Left renal pelvis (tissue), 4 donors: ENCODE measurements around the gene MAMDC4. TPM values are rescaled to one million over a fixed set of nuclear protein-coding genes. Genes with fewer than 3 reads are reported as not detected.

Source experiments
- DNase-seq, 4 donors: peaks; one replicate each; pipeline ENCODE4 v3.0.0-alpha.2; 2013; ENCODE audit warnings: low read depth in 4 of 4, low spot score in 3 of 4
- polyA plus RNA-seq, 4 donors: library from polyadenylated mRNA; unstranded; fragments of 120-200 nt; gene quantifications; one replicate each; pipeline ENCODE4 v1.2.1, GENCODE V29; 2013; ENCODE audit not compliant: insufficient read length in 4 of 4

MAMDC4 gene
- polyA plus RNA-seq, 4 donors, result 4.7 to 11.6 (median 6.3) TPM

DNA sequence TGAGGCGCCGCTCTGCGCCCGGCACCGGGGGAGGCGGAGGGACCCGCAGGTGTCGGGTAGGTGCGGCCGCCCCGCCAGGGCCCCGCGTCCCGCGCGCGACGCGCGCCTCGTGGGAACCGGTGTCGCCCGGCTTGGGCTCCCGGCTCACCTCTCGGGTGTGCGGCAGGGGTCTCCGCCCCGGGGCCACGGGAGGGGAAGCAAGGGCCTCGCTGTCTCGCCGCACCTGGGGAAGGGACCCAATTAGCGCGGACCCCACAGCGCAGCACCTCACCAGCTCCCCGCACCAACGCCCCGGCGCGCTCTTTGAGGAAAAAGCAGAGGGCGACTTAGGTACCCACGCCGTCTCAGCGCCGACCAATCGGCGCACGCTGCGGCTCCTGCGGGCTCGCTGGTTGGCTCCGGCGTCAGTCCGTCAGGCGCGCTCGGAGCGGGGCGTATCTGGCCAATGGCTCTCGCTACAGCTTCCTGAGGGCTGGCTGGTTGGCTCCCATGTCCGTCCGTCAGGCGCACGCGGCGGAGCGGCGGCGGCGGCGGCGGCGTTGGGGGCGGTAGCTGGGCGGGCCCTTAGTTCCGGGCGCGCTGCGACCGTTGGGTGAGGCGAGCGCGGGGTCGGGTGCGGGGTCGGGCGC, 33.9 kb downstream of the MAMDC4 start, which contains the start of gene TRAF2:
Gene TRAF2, plus strand, starts transcription at position 567 of the 629 bp plus-strand sequence. CDS start 12,225 bp downstream, outside the sequence.
- peak; percentile 93 to 96 (median 96) for DNase-seq

DNA sequence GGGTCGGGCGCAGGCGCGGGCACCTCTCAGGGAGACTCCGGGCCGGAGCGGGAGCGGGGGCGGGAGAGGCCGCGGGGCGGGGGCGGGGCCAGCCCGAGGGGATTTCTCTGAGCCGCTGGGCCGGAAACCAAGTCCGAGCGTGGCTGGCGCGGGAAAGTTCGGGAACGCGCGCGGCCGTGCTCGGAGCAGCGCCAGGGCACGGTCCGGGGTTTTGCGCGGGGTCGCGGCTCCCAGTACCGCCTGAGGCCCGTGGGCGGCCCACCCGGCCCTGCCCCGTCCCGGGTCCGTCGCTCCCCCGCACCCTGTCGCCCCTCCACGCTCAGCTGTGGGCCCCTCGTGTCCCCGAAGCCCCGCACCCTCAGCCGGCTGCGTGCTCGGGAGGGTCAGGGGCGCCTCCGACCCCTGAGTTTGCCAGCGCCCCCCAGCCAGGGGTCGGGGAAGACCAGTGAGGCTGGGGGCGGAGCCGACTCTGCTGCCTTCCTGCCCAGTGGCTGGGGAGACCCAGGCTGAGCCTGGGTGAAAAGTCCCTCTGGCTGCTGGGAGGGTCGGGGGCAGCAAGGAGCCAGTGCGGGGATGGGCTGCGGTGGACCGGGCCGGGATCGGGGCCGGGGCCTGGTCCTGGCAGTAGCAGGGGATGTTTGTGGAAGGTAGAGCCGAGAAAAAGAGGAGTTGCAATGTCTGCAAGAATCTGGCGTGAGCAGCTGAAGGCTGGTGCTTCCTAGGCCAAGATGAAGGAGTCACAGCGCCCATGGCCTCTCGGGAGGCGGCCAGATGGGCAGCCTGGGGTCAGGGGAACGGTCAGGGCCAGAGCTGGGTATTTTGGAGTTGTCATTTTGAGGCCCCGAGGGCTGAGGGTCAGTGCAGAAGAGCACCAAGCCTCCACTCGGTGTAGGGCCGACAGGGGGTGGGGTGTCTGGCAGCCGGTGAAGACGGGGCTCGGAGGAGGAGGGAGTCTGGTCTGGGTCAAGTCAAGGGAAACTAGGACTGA, 34.8 kb downstream of the MAMDC4 start:
- no peak for DNase-seq

DNA sequence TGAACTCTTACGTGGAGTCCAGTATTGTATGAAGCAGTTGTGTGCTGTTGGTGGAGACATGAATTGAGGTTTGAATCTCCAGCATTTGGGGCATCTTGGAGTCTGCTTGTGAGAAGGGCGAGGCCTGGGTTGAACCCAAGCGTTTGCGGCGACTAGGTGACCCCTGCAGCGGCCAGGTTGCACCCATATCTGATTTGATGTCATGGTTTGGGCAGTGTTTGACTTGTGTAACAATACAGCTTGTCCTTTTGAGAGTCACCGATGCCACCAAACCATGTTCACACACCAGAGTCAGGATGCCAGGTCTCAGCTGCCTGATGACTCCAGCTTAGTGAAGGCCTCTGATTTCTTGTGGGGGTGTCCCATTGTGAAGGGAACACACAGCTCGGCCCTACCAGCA, 36.3 kb downstream of the MAMDC4 start:
- DNase-seq, result no peak

DNA sequence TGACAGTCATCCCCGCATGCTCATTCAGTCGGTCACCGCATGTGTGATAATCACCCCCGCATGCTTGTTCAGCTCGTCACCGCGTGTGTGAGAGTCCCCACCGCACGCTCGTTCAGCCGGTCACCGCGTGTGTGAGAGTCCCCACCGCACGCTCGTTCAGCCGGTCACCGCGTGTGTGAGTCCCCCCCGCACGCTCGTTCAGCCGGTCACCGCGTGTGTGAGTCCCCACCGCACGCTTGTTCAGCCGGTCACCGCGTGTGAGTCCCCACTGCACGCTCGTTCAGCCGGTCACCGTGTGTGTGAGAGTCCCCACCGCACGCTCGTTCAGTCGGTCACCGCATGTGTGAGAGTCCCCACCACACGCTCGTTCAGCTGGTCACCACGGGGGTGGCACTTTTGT, 37.7 kb downstream of the MAMDC4 start:
- no peak for DNase-seq

DNA sequence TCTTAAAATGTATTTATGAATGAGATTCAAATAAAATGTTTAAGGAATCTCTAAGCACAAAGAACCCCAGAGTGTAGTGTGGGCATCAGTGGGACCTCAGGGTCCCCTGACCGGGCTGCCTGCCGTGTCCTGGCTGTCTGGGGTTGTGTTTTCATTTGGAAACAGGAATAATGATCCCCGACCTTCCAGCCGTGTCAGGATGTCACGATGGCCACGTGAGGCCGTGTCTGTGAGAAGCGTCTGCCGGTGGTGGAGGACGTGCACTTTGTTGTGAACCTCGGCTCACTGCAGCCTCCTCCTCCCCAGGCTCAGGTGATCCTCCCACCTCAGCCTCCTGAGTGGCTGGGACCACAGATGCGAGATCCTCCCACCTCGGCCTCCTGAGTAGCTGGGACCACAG, 38.5 kb downstream of the MAMDC4 start:
- DNase-seq, result no peak

DNA sequence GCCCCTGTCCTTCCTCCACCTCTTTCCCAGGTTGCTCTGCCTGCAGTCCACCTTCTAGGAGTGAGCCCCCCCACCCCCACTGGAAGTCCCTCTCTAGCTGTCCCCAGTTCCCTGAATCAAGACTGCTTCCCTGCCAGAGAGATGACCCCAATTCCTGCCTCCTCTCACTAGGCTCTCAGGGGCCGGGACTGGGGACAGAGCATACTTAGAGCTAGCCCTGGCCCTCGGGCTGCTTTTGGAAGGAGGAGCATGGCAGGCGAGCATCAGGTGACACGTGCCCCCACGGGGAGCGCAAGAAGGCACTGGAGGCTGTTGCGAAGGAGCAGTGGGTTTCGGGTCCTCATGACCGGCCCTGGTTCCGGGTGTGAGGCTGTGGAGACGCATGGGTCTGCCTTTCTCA, 43.9 kb downstream of the MAMDC4 start:
- DNase-seq, result no peak

DNA sequence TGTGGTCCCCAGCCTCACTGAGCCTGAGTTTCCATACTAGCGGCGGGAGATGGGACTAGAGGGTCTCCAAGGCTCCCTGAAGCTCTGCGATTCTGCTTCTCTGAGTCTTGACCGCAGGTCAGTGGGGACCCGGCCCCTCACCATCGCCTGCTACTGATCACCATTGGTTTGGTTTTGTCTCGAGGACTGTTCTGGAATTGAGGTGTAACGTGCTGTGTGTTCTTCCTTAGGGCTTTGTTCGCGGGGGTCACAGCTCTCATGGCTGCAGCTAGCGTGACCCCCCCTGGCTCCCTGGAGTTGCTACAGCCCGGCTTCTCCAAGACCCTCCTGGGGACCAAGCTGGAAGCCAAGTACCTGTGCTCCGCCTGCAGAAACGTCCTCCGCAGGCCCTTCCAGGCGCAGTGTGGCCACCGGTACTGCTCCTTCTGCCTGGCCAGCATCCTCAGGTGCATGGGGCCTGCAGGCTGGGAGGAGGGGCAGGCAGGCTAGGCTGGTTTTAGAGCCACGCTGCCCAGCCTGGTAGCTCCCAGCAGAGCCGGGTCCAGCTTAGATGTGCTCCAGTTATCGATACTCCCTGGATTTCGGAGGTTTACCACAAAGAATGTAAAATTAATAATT, 46.4 kb downstream of the MAMDC4 start:
- no peak for DNase-seq

DNA sequence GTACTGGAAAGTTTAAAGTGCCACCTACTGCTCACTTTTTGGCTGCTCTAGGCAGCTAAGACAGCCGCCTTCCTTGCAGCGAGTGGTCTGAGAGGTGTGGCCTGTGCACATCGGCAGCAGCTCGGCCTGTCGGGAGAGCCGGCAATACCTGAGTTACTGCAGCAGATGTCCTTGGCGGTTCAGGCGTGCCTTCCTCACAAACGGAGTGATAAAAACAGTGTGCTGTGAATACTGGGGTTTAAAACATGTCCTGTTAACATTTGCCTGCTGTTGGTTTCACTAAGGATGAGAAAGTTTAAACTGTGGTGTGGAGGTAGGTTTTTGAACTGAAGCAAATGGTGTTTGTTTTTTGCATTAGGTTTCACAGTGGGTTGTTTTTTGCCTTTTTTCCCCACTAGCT, 47.0 kb downstream of the MAMDC4 start:
- DNase-seq, result no peak

DNA sequence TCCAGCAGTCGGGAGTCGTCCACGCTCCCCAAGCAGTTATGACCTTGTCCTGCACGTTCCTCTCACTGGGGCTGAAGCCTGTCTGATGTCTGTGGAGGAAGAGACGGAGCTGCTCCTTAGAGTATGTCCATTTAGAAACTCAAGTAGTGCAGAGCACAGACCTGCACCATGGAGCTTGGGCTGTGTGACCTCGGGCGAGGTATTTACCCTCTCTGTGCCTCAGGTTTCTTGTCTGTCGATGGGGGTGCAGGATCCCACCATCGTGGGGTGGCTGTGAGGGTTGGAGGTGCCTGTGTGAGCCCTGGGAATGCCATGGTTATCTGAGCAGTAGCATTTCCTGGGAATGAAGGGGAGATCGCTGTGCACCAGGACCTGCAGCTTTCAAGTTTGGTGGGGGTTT, 48.4 kb downstream of the MAMDC4 start:
- no peak for DNase-seq

DNA sequence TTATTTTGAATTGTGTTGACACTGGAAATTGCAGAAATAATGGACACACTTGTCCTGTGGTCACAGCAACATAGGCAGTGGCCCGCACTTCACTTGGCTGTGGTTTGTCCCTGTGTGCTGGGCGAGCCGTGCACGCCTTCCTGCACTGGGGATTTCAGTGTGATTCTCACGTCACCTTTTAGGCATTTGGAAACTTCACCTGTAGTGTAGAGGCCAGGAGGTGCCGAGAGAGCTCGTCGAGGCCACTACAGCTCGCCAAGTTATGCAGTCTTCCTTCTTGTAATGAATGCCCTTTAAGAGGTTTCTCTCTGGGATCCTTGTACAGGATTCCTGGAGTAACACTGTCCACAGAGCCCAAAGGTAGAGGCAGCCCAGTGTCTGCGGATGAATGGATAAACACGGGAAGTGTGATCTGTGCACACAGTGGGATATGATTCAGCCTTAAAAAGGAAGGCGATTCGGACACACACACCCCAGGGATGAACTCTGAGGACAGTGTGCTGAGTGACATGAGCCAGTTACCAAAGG, 48.9 kb downstream of the MAMDC4 start:
- DNase-seq, result no peak

DNA sequence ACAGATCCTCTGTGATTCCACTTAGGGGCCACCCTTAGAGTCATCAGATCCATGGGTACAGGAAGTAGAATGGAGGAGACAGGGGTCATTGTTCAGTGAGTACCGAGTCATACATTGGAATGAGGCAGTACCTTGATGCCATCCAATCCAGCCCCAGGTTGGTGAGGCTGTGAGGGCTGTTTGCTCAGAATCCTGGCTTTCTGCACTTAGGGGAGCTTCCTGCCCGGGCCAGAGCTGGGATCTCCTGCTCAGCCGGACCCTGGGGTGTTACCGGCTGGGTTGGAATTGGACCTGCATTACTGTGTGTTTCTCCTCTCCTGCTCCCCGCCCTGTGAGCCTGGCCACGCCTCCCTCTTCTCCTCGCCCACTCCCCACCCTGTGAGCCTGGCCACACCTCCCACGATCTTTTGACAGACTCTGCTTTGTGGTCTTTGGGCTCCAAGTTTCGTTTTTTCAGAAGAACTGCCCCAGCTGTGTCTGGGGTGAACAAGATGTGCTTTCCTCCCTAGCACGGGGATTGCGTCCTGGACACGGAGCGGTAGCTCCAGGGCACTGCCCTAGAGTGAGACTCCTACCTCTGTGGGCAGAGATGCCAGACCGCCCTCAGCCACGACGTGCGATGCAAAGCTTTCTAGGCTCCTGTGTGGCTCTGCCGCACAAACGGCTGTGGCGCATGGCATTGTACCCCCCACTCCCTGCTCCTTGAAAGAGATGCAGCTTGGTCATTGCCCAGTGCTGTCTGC, 49.5 kb downstream of the MAMDC4 start:
- no peak for DNase-seq

DNA sequence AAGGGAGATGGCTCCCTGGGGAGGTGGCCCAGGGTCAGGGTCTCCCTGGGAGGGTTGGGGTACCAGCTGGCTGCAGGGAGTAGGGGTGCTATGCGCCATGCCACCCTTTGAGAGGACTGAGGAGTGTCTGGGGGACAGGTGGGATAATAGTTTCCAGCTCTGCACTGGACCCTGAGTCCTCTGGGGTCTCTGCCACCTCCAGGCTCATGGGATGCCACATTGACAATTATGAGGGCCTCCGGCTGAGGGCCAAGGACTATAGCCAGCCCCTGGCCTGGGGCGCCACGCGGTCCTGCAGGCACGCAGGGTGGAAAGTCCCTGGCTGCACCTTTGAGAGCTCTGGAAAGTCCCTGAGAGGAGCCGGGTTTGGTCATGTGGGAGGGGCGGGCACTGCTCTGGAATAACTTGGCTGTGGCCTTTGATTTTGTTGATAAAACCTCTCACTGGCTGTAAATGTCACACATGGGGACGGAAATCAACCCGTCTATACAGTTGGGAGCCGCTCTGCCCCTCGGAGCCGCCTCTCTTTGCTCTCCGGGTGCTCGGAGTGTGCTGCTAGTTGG, 50.2 kb downstream of the MAMDC4 start:
- no peak for DNase-seq

DNA sequence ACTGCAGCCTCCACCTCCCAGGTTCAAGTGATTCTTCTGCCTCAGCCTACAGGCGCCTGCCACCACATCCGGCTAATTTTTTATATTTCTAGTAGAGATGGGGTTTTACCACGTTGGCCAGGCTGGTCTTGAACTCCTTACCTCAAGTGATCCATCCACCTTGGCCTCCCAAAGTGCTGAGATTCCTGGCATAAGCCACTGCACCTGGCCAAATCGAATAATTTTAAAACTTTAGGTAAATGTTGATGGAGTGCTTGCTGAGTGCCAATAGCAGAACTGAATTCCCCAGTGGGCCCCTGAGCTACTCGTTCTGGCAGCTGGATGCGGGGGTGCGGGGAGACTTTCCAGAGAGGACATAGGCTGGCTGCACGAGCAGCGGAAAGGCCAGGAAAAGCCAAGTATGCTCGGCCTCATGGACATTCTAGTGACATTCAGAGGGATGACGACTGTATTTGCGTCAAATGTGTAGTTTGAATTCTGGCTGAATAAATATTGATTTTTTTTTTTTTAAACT, 51.0 kb downstream of the MAMDC4 start:
- no peak for DNase-seq

DNA sequence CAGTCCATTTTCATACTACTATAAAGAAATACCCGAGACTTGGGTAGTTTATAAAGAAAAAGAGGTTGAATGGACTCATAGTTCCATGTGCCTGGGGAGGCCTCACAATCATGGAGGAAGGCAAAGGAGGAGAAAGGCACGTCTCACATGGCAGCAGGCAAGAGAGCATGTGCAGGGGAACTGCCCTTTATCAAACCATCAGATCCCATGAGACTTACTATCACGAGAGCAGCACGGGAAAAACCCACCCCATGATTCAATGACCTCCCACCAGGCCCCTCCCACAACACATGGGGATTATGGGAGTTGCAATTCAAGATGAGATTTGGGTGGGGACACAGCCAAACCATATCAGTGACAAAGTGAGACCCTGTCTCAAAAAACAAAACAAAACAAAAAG, 54.1 kb downstream of the MAMDC4 start:
- no peak for DNase-seq

DNA sequence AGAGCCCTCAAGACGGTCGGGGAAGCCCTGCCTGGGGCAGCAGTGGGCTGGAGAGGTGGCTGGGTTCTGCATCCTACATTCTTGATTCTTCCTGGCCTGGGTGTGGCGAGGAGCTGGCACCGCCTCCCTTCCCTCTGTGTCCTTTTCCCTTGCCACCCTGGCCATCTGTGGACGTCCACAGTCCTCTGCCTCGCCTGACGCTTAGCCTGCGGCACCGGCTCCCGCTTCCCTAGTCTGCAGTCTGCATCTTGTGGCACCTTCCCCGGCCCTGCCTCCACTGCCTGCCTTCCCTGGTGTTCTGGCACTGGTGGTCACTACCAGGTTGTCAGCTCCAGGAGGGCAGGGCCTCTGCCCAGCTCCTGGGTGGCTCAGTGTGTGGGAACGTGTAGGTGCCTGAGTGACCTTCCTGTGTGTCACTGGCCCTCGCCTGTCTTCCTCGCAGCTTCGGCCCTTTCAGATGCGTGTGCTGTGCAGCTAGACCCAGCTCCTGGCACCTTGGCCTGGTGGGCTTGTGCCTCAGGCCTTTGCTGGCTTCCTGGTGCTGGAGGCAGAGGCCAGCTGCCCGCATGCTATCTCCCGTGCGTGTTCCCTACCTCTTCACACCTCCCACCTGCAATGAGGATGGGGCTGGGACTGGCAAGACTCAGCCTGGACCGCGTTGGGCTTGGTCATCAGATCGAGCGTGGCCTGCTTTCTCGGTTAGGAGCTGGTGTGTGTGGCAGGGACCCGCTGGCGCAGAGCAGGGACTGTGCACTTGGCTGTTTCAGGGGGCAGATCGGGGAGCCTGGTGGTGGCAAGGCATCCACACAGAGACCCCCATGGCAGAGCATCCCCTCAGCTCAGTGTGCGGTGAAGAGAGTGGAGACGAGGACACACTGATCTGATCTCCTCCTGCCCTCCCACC, 55.1 kb downstream of the MAMDC4 start:
- no peak for DNase-seq
